Lung (tissue), 12 donors: ENCODE data around the gene SYTL2. TPM values are rescaled to one million over a fixed set of nuclear protein-coding genes. Genes with fewer than 3 reads are reported as not detected.

Source experiments
- ATAC-seq: fragments of 200-7000 bp; cut with Tn5 transposase; one replicate; pipeline ENCODE4 v1.9.1; 2020; ENCODE audit warnings: moderate number of reproducible peaks; ENCODE audit not compliant: insufficient read depth, low FRiP score
- DNase-seq, 3 donors: peaks; one replicate each; pipeline ENCODE4 v3.0.0-alpha.2; 2013 to 2017
- H3K27ac ChIP-seq, 2 donors: one replicate each; pipeline ENCODE4 v1.5.1; 2013; ENCODE audit warnings: mild to moderate bottlenecking in 2 of 2, moderate library complexity in 2 of 2, control low read depth in 1 of 2, inconsistent platforms in 1 of 2, low read depth in 1 of 2, low read length in 1 of 2
- H3K27me3 ChIP-seq, 3 donors: one replicate each; pipeline ENCODE4 v1.5.1; 2013; ENCODE audit warnings: low read length in 2 of 3; ENCODE audit not compliant: control insufficient read depth in 3 of 3, insufficient read depth in 3 of 3
- H3K36me3 ChIP-seq, 4 donors: one replicate each; pipeline ENCODE4 v1.5.1; 2013; ENCODE audit warnings: low read length in 4 of 4, mild to moderate bottlenecking in 1 of 4, moderate library complexity in 1 of 4; ENCODE audit not compliant: control insufficient read depth in 4 of 4, insufficient read depth in 4 of 4
- H3K4me1 ChIP-seq, 5 donors: one replicate each; pipeline ENCODE4 v1.5.1; 2013; ENCODE audit warnings: low read length in 5 of 5, mild to moderate bottlenecking in 2 of 5, moderate library complexity in 1 of 5; ENCODE audit not compliant: control insufficient read depth in 5 of 5, insufficient read depth in 5 of 5
- H3K4me3 ChIP-seq: one replicate; pipeline ENCODE4 v1.5.1; 2013; ENCODE audit warnings: mild to moderate bottlenecking, control low read depth, moderate library complexity
- H3K9ac ChIP-seq, 2 donors: one replicate each; pipeline ENCODE4 v1.5.1; 2013; ENCODE audit warnings: low read length in 2 of 2, control low read depth in 1 of 2; ENCODE audit not compliant: insufficient read depth in 1 of 2
- H3K9me3 ChIP-seq, 4 donors: one replicate each; pipeline ENCODE4 v1.5.1; 2013; ENCODE audit warnings: low read length in 3 of 4, mild to moderate bottlenecking in 1 of 4, moderate library complexity in 1 of 4; ENCODE audit not compliant: control insufficient read depth in 4 of 4, insufficient read depth in 3 of 4
- WGBS, 2 donors: extraction: QIAGEN DNeasy Blood & Tissue Kit; methylation state at CpG; one replicate each; pipeline ENCODE4 v1.1.7; 2013; 5-methylcytosine and 5-hydroxymethylcytosine counted together
- polyA plus RNA-seq, 2 donors: library from polyadenylated mRNA; stranded (reverse); fragments of 200-250 nt; gene quantifications; one replicate each; pipeline ENCODE4 v1.2.1, GENCODE V29; 2013
- total RNA-seq, 2 donors: library from RNA; depleted of rRNA in 1 of 2; stranded (reverse); fragments of >200 nt in 1 of 2; gene quantifications; one replicate each; pipeline ENCODE4 v1.2.1, GENCODE V29; 2014 to 2021
- TF ChIP-seq, protein P1 (sequence below): IDR thresholded peaks from 2 replicates; pipeline ENCODE4 v1.5.1; 2012; ENCODE audit warnings: mild to moderate bottlenecking; ENCODE audit errors: control extremely low read depth, extremely low read depth
- donor health status: control.
- donor health status: control.
- donor health status: Bipolar disorder and iron deficiency.
- donor health status: healthy.
- donor health status: DM: yes; HTN: yes; CAD: no.

The SYTL2 gene
- total and polyA plus RNA-seq, 4 donors: 6.7 to 39.0 (median 16.5) TPM

DNA sequence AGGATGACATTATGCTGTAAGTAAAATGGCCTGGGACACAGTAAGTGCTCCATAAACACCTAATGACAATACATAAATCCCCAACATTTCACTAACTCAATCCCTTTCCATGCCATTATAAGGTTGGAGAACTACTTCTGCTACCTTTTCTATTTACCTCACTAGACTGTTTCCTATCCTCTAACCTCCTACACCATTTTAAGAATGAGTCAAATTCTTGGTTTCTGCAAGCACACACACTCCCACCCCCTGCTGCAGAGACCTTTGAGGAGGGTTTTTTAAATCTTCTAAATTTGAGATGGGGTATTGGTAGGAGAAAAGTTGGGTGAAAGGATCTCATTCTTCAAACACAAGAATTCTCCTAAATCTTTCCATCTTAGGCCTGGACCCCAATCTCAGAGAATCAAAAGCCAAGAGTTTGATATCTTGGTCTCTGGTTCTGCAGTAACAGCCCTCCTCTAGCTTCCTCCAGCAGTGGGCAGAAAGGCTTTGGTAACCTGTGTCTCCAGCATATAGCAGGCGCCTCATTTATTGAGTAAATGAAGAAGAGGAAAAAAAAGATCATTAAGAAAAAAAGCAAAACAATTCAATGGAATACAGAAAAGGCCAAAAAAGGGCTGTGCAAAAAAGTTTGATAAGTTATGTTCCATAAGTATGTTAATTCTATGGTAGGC, 42.3 kb downstream of the SYTL2 start:
- WGBS, 2 donors: 84 to 100% methylated on average over 1 of the region's 1 CpG
- TF ChIP-seq, protein P1, sequence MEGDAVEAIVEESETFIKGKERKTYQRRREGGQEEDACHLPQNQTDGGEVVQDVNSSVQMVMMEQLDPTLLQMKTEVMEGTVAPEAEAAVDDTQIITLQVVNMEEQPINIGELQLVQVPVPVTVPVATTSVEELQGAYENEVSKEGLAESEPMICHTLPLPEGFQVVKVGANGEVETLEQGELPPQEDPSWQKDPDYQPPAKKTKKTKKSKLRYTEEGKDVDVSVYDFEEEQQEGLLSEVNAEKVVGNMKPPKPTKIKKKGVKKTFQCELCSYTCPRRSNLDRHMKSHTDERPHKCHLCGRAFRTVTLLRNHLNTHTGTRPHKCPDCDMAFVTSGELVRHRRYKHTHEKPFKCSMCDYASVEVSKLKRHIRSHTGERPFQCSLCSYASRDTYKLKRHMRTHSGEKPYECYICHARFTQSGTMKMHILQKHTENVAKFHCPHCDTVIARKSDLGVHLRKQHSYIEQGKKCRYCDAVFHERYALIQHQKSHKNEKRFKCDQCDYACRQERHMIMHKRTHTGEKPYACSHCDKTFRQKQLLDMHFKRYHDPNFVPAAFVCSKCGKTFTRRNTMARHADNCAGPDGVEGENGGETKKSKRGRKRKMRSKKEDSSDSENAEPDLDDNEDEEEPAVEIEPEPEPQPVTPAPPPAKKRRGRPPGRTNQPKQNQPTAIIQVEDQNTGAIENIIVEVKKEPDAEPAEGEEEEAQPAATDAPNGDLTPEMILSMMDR: no peak

DNA sequence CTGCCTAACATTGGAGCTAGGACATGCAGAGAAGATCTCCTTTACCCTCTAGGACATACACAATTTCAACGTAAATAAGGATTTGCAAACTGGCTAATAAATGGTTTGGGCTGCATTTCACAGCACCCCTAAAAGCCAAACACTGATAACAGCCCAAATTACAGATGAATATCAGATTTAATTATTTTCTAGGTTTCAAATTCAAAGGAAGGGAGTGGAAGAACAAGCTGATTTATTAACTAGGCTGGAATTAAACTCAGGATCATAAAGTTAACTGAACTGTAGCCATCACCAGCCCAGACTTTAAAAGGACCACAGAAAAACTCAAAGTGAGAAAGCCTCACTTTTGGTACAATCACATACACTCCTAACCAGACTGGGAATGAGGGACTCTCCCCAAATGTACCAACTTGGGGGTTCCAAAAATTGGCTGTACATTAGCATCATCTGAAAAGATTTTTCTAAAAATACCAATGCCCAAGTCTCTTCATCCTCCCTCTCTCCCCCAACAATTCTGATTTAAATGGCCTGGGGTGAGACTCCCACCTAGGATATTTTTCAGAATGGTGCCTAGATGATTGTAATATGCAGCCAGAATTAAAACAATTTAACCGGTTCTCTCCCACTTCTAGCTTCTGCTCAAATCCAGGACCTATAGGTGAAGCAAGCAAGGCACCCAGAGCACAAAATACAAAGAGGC, 43.5 kb downstream of the SYTL2 start:
- Histone ChIP-seq H3K9me3 (peaks cover 0 to 5% (median 2%) of the 10 kb centered on the region in 4 donors), H3K36me3 (no peaks in the 10 kb centered on the region), H3K27me3 (no peaks in the 10 kb centered on the region), H3K4me1 (peaks cover 0 to 3% (median 2%) of the 10 kb centered on the region in 5 donors), H3K4me3 (no peak overlapping the region), H3K9ac (no peak overlapping the region), H3K27ac (no peak overlapping the region)
- DNase-seq (no peak), ATAC-seq (no peak)
- TF ChIP-seq, protein P1: no peak
- WGBS, 2 donors: 88 to 91% methylated on average over 2 of the region's 2 CpGs

More for the DNA sequence above, 42.3 kb downstream of the SYTL2 start:
- Histone ChIP-seq H3K9ac (no peak overlapping the region), H3K27ac (no peak overlapping the region), H3K4me1 (peaks cover 0 to 9% (median 3%) of the 10 kb centered on the region in 5 donors), H3K36me3 (no peaks in the 10 kb centered on the region), H3K4me3 (no peak overlapping the region), H3K27me3 (no peaks in the 10 kb centered on the region), H3K9me3 (peaks cover 0 to 5% (median 2%) of the 10 kb centered on the region in 4 donors)
- ATAC-seq (no peak), DNase-seq (no peak)

DNA sequence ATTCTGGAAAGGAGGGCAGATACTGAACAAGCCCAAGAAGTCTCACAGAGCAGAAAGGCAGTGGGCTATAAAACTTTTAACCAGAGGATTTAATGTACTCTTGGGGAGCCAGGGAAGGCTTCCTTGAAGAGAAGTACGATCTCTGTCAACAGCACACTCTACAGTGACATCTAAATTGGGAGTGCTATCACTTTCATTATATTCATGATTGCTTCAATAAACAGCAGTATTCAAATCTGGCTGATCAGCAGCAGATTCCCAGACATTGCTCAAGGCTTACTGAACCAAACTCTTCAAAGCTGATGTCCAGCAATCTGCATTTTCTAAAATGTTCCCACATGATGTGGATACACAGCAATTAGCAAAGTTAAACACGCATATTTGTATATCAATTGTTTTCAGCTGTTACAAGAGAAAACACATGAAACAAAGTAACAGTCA, 44.2 kb downstream of the SYTL2 start:
- WGBS, 2 donors: 79 to 82% methylated on average over 2 of the region's 2 CpGs
- Histone ChIP-seq H3K27me3 (no peaks in the 10 kb centered on the region), H3K27ac (peak overlapping the region in 1 of 2 donors; percentile 16)

More for the DNA sequence above, 44.2 kb downstream of the SYTL2 start:
- H3K4me1 ChIP-seq: peaks cover 0 to 3% (median 0%) of the 10 kb centered on the region in 5 donors
- H3K36me3 ChIP-seq: no peaks in the 10 kb centered on the region
- no peak overlapping the region for H3K9ac ChIP-seq
- peaks cover 0 to 5% (median 2%) of the 10 kb centered on the region in 4 donors for H3K9me3 ChIP-seq
- no peak overlapping the region for H3K4me3 ChIP-seq
- ATAC-seq (no peak), DNase-seq (peak in 2 of 3 donors; percentile 42 to 59)
- TF ChIP-seq, protein P1: no peak
